ENCODE data around the gene GRID1.
"Not testable (repeated sequence)": the region's sequence is repeated elsewhere in the genome, so short reads cannot be mapped to it uniquely, and the experiment has no call there.

The GRID1 gene

DNA sequence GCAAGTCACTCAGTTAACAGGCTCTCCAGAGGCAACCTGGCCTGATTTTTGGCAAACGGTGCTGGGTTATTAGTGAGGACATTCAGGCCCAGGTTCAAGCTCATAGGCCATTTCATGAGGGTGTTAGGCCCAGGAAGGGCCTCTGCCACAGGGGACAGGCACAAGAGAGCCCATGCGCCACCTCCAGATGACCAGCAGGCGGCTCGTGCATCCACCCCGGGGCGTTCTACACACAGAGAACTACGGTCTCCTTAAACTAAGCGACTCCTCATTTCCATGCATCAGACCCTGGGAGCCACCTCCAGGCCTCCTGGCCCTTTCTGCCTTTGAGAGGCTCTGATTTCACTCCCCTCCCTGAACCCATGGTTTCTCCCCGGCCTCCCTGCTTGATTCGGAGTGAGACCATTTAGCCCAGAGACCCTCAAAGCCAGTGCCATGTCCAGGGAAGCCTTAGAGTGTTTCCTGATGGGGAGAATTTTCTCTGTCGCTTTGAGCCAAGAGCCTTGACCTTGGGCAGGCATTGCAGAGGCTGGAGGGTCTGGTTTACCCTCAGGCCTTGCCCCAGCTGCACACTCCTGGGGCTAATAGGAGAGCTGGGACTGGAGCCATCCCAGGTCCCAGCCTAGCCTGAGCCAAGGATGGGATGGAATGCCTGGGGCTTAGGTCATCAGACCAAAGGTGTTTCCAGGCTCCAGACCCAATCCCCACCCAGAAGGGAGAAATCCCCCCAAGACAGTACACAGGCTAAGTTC lies 188.0 kb downstream of the GRID1 start:
- TF ChIP-seq CTCF (IDR thresholded peaks at IDR 0.05; ENCODE audit: control insufficient read depth, extremely low read depth, insufficient read depth), result peak; percentile 37; the same call in 1 of the 2 replicates
- no peak overlapping the region for H3K4me3 ChIP-seq (ENCODE audit: low read depth, low read length)
- no peak for DNase-seq (ENCODE audit: low read depth)

DNA sequence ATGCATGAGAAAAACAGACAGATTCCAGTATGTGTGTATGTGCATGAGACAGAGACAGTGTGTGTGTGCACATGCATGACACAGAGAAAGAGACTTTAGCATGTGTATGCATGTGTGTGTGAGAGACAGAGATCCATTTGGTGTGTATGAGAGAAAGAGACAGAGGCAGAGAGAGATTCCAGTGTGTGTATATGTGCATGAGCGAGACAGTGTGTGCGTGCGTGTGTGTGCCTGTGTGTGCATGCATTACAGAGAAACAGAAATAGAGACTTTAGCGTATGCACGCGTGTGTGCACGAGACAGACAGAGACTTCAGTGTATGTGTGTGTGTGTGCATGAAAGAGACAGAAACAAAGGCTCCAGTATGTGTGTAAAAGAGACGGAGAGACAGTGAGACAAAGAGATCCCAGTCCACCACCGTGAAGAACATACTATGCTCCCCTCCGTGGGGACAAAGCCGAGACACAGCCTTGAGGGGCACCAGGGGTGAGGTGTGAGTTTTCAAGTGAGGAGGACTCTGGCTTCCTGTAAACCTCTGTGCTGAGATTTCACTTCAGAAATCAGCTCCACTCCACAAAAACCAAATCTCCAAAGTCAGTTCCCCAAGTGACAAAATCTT lies 188.9 kb downstream of the GRID1 start:
- DNase-seq (ENCODE audit: low read depth), result no peak
- no peak for TF ChIP-seq CTCF (IDR thresholded peaks at IDR 0.05; ENCODE audit: control insufficient read depth, extremely low read depth, insufficient read depth)
- H3K4me3 ChIP-seq (ENCODE audit: low read depth, low read length), result no peak overlapping the region

DNA sequence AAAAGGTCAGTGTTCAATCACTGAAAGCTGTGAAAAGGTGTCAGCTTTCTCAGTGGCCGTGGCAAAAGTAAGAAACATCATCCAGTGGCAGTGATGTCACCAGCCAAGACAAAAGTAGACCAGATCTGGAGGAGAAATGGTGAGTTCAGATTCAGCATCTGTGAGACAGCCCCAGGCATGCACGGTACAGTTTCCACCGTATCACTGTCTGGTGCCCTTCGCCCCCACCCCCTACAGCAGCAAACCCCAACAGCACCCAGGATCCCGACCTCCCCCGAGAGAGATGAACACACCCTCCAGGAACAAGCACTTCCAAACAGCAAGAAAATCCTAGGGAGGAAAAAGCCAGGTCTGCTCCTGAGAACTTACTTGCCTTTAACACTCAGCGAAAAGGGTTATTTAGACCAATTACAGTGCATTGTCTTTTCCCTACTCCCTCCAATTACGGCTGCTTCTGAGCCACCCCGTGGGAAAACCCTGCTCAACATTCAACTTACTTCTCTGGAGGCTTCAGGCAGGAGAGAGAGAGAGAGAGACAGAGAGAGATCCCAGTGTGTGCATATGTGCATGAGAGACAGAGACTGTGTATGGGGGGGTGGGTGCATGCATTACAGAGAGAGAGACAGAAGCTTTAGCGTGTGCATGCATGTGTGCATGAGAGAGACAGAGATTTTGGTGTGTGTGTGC lies 189.6 kb downstream of the GRID1 start:
- no peak for DNase-seq (ENCODE audit: low read depth)
- no peak overlapping the region for H3K4me3 ChIP-seq (ENCODE audit: low read depth, low read length)
- no peak for TF ChIP-seq CTCF (IDR thresholded peaks at IDR 0.05; ENCODE audit: control insufficient read depth, extremely low read depth, insufficient read depth)

DNA sequence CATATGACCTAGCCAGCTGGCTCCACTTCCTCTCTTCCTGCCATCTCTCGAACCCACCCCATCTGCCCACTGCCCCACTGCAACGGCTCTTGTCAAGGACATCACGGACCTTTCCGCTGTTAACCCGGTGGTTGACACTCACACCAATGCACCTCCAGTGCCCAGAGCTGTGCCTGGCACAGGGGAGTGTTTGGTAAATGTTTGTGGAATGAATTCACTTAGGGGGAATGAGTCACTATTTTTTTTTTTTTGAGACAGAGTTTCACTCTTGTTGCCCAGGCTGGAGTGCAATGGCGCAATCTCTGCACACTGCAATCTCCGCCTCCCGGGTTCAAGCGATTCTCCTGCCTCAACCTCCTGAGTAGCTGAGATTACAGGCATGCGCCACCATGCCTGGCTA lies 191.1 kb downstream of the GRID1 start:
- H3K4me3 ChIP-seq (ENCODE audit: low read depth, low read length); DNase-seq (ENCODE audit: low read depth): not testable (repeated sequence)

GRCh38 chr10:86172301-86172700 lies 194.3 kb downstream of the GRID1 start:
- TF ChIP-seq CTCF (IDR thresholded peaks at IDR 0.05; ENCODE audit: control insufficient read depth, extremely low read depth, insufficient read depth), result no peak
- DNase-seq (ENCODE audit: low read depth), result no peak
- H3K4me3 ChIP-seq (ENCODE audit: low read depth, low read length), result no peak overlapping the region

DNA sequence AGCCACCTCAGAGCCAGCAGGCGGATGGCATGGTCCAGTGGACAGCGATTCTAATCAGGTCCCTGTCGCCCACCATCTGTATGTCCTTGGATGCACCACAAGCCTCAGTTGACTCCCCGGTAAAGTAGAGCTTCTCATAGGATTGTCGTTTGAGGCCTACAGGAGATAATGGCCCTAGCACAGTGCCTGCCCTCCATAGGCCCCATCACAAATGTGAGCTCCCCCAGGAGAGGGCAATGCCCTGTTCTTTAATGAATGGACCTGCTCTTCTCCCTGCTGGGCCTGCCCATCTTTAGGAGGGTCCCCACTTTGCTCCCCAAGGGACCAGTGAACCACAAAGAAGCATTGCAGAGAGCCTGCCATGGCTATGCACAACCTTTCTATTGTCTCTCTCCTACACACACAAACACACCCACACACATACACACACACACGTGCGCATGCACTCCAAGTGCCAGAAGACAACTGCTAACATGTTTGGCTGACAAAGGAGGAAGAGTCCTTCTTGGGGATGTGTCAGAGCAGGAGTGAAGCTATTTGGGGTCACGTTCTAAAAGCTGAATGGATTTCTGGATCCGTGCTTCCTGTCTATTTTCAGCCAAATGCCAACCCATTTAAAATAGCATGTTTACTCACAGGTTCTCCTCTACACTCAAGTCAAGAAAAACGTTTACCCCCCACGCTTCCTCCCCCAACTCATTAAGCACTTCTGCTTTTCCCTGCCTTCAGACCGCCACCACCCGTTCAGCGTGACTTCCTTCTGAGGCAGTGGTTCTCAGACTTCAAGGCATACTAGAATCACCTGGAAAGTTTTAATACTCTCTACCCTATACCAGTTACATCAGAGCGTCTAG lies 196.1 kb downstream of the GRID1 start:
- H3K4me3 ChIP-seq (ENCODE audit: low read depth, low read length), result no peak overlapping the region
- no peak for DNase-seq (ENCODE audit: low read depth)
- no peak for TF ChIP-seq CTCF (IDR thresholded peaks at IDR 0.05; ENCODE audit: control insufficient read depth, extremely low read depth, insufficient read depth)
